D721Med (cell line): ENCODE measurements around the gene MFSD6L.

Experiments
- DNase-seq: peaks from one replicate; pipeline ENCODE4 v3.0.0; 2011; ENCODE audit warnings: low spot score; ENCODE audit not compliant: insufficient read length
- FAIRE-seq: peaks from 2 replicates; lab custom pipeline; 2011; peaks lifted over from hg19 to GRCh38; lab: Jason Lieb, UNC
- TF ChIP-seq, protein P1 (sequence below): IDR thresholded peaks from 2 replicates; pipeline ENCODE4 v1.5.1; 2012; ENCODE audit warnings: mild to moderate bottlenecking, control low read depth; ENCODE audit not compliant: insufficient read depth; ENCODE audit errors: missing control alignments

Gene MFSD6L

GRCh38 chr17:8839410-8839935 lies 40.3 kb upstream of the MFSD6L start:
- DNase-seq (no peak), FAIRE-seq (no peak)
- TF ChIP-seq, protein P1, sequence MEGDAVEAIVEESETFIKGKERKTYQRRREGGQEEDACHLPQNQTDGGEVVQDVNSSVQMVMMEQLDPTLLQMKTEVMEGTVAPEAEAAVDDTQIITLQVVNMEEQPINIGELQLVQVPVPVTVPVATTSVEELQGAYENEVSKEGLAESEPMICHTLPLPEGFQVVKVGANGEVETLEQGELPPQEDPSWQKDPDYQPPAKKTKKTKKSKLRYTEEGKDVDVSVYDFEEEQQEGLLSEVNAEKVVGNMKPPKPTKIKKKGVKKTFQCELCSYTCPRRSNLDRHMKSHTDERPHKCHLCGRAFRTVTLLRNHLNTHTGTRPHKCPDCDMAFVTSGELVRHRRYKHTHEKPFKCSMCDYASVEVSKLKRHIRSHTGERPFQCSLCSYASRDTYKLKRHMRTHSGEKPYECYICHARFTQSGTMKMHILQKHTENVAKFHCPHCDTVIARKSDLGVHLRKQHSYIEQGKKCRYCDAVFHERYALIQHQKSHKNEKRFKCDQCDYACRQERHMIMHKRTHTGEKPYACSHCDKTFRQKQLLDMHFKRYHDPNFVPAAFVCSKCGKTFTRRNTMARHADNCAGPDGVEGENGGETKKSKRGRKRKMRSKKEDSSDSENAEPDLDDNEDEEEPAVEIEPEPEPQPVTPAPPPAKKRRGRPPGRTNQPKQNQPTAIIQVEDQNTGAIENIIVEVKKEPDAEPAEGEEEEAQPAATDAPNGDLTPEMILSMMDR: no peak

DNA sequence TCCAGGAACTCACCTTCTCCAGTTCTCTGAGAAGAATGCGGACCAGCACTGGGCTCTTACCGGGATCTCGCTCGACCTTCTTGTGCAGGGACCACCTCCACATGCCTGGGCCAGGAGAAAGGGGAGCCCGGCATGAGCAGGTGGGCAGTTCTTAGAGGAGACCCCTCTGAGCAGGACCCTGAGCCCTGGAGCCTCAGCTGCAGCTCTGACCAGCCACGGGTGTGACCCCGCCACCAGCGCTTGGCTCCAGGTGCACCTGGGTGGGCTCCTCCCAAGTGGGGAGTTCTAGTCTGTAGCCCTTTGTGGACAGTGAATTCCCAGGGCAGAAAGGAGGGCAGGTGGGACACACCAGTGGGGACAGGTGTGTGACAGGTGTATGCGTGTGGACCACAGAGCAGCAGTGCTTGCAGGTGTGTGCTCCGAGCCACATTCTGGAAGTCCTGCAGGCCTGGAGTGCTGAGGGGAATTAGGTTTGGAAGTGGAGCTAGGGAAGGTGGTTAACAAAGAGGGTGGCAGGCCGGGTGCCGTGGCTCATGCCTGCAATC lies 39.5 kb upstream of the MFSD6L start:
- no peak for DNase-seq
- FAIRE-seq: no peak
- TF ChIP-seq, protein P1: no peak

GRCh38 chr17:8837563-8838075 lies 38.5 kb upstream of the MFSD6L start:
- TF ChIP-seq, protein P1: no peak
- FAIRE-seq (no peak), DNase-seq (no peak)

DNA sequence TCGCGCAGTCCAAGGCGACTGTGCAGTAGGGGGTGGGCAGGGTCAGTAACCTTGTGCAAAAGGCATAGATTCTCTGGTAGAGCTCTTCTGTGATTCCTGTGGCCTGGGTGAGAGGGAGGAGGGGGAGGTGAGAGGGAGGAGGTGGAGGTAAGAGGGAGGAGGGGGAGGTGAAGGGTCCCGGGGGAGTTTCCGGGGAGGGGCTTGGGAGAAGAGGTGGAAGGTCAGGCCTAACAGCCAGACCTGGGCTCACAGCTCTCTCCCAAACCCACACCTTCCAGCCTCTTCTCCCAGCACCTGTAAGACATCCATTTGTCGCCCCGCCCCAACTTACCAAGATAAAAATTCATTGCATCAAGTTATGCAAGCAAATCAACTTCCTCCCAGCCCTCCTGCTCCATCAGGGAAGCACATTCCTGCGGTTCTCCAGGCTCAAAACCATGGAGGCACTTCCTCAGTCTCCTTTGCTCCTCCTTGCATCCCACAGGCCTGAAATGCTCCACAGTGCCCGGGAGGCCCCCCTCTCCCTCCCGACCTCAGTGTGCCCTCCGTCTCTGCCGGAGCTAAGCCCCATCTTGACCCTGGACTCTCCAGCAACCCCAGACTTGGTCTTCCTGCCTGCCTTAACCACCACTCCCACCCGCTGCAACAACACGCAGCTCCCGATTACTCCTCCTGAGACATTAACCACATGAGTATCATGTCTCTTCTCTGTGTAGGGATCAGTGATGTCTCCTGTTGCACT lies 37.8 kb upstream of the MFSD6L start:
- DNase-seq (no peak), FAIRE-seq (no peak)
- TF ChIP-seq, protein P1: no peak

DNA sequence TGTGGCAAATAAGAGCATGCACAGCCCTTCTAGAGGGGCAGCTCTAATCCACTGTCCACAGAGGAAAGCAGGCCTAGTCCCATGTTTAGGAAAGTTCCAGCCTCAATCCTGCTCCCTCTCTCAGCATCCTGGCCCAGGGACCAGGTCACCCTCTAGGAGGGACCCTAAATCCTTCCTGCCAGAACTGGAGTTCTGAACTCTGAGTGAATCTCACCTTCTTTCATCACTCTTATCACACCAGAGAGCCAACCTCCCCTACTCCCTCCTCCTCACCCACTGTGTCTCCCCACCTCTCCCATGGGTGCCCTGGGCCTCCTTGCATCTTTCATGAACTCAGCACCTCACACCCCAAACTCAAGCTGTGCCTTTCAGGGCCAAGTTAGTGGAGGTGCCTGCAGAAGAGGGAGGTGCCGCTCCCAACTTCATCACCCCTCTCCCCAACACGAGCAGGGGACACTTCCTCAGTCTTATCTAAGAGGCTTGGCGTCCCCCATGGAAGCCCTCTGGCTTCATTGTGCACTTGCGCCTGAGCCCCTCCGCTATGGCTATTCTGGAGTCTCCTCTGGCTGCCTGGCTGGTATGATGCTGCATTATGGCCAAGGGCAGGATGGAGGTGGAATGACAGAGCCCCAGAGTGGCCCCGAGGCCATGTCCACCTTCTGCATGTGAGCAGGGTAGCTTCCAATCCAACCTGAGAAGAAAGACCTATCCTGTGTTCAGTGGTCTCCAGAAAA lies 36.6 kb upstream of the MFSD6L start:
- TF ChIP-seq, protein P1: no peak
- no peak for FAIRE-seq
- DNase-seq: no peak

GRCh38 chr17:8835106-8835505 lies 35.9 kb upstream of the MFSD6L start:
- DNase-seq (no peak), FAIRE-seq (no peak)
- TF ChIP-seq, protein P1: no peak
